HFF-Myc (cell line): ENCODE measurements around the gene TIMM44.

Source experiments
- DNase-seq: peaks from one replicate; pipeline ENCODE4 v3.0.0-alpha.2; 2011; ENCODE audit warnings: low read depth; ENCODE audit errors: extremely low read depth
- H3K4me3 ChIP-seq: replicated peaks from 2 replicates; pipeline ENCODE4 v1.5.1; 2011; ENCODE audit warnings: low read depth, mild to moderate bottlenecking, control low read depth, low read length
- CTCF ChIP-seq: IDR thresholded peaks from 2 replicates; pipeline ENCODE4 v1.5.1; 2012; ENCODE audit warnings: mild to moderate bottlenecking, low read depth, low read length, control low read depth; ENCODE audit errors: missing control alignments

TIMM44 gene

GRCh38 chr19:7888145-7888825 lies 55.2 kb downstream of the TIMM44 start, which contains the start of gene LRRC8E:
TSS of gene LRRC8E (plus strand) at chr19:7888510. CDS start at chr19:7895604, 7,094 bp downstream.
- TF ChIP-seq CTCF, result no peak
- peak within 1 kb of the TSS; percentile 61 for H3K4me3 ChIP-seq
- no peak for DNase-seq

- DNase-seq, result no peak
- TF ChIP-seq CTCF, result no peak
- H3K4me3 ChIP-seq, result peak overlapping the region; percentile 61; the same call in 1 of the 2 replicates
Measured at GRCh38 chr19:7887408-7888144, 55.9 kb downstream of the TIMM44 start.

- H3K4me3 ChIP-seq, result no peak overlapping the region
- no peak for TF ChIP-seq CTCF
- DNase-seq, result no peak
Measured at GRCh38 chr19:7885818-7886217, 57.6 kb downstream of the TIMM44 start.

GRCh38 chr19:7883796-7884570 lies 59.5 kb downstream of the TIMM44 start:
- H3K4me3 ChIP-seq, result no peak overlapping the region
- TF ChIP-seq CTCF, result no peak
- DNase-seq, result no peak

GRCh38 chr19:7883105-7883504 lies 60.4 kb downstream of the TIMM44 start:
- DNase-seq, result no peak
- TF ChIP-seq CTCF, result no peak
- H3K4me3 ChIP-seq, result no peak overlapping the region

GRCh38 chr19:7881910-7882309 lies 61.6 kb downstream of the TIMM44 start:
- DNase-seq, result no peak
- no peak for TF ChIP-seq CTCF

More at GRCh38 chr19:7881910-7882309, 61.6 kb downstream of the TIMM44 start:
- no peak overlapping the region for H3K4me3 ChIP-seq
